Umbilical cord (tissue), 2 donors: Measurements from ENCODE around the gene SNRNP48. TPM values are rescaled to one million over a fixed set of nuclear protein-coding genes. Genes with fewer than 3 reads are reported as not detected.

Source experiments
- DNase-seq: peaks from one replicate; pipeline ENCODE4 v3.0.0-alpha.2; 2015; ENCODE audit warnings: low spot score
- total RNA-seq: library from RNA; depleted of rRNA; stranded (reverse); fragments of >200 nt; gene quantifications from one replicate; pipeline ENCODE4 v1.2.3, GENCODE V29; 2014; ENCODE audit warnings: low replicate concordance; ENCODE audit not compliant: insufficient read depth

The SNRNP48 gene
- total RNA-seq, 1 donor from 2014 or later: 16.9 TPM

DNA sequence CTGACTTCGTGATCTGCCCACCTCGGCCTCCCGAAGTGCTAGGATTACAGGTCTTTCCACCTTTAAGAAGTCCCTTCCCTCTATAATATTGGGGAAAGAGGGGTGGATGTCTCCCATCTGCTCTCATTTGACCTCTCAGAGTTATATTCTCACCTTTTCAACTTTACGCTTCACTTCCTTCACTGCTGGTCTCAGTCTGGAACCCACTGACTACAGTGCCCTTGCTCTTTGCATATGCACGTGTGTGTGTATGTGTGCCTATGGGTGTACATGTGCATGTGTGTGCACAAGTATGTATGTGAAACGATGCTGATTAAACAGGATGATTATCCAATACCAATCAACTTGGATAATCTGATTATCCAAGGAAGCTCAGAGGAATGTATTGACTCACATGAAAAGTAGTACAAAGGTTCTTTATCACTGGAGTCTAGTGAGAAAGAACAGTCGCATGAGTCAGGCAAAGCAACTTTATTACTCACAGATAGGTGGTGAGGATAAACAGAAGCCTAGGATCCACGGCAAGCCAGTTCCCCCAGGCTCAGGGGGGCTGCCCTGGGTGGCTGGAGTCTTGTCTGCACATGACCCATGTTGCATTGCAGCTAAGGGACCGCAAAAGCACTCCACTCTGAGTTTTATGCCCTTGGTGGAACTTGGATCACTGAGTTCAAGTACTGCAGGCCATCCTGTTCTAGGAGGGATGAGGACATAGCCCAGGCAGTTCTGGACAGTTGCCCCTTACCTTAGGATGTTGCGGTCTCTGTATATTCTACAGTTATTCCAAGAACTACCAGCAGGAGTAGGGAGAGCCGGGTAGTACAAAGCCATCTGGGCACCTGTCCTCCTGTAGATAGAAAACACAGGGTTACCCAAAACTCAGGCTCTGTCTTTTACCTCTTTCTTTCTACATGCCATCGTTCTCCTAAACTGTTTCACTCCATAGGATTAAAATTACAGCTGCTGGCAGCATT lies 50.9 kb downstream of the SNRNP48 start:
- DNase-seq: peak; percentile 51

DNA sequence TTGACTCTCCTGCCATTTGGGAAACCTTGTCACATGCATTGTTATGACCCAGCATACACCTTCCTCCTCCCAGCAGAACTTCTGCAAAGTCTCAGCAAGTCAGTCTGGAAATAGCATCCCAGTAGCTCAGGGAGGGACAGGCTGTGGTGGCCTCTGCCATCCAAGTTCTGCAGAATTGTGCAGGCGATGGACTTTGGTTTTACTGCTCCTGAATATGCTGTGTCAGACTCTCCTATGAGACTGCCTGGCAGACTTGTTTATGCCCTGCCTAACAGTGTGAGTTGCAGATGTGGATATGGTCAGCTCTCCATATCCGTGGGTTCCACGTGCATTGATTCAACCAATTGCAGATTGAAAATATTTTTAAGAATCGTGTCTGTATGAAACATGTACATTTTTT lies 52.8 kb downstream of the SNRNP48 start:
- DNase-seq: no peak

DNA sequence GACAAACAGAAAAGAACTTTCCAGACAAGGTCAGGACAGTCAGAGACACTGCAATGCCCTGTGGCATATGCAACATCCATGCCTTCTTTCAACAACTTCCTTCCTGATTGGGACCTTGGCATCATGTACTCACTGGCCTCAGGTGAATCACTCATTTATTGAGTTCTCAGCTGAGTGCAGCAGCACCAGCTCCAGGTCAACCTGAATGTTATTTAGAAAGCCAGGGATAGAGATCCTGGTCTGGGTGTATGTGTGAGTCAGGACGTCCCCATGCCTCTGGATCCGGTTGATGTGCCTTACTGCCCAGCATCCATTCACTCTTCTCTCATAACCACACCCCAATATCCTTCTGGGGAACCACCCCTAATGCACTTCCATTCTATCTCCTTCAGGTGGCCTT lies 54.4 kb downstream of the SNRNP48 start:
- DNase-seq: no peak

DNA sequence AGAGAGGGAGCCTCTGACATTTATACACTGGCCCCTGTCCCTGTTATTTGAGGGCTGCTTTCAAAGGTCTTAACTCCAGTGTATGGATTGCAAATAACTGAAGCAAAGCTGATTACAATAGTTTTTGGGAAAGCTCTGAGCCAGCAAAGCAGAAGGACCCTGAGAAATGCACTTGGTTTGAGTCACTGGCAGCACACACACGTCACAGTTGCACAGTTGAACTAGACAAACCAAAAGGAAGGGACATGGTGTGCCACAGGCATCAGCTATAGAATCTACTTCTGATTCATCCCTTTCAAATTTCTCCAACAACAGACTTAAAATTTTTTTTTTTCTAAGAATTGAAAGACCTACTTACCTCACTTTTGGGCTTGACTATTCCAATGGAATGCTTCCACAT lies 56.4 kb downstream of the SNRNP48 start:
- DNase-seq: no peak

DNA sequence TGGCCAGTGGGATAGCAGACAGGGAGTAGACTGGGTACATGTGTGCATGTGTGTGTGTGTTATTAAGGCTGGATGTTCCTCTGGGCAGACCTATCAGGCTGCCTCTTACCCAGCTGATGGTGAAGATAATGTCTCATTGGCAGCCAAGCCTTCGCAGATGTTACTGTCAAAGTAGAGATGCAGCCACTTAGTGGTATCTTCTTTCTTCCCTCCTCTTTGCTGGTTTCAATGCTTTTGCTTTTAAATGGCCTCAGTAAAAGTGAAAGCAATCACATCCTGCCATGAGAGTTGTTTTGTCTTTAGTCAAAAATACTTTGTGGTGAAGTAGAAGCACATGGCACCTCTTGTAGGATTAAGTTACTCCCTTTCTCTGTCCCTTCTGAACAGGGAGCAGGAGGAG lies 57.5 kb downstream of the SNRNP48 start:
- DNase-seq: no peak

DNA sequence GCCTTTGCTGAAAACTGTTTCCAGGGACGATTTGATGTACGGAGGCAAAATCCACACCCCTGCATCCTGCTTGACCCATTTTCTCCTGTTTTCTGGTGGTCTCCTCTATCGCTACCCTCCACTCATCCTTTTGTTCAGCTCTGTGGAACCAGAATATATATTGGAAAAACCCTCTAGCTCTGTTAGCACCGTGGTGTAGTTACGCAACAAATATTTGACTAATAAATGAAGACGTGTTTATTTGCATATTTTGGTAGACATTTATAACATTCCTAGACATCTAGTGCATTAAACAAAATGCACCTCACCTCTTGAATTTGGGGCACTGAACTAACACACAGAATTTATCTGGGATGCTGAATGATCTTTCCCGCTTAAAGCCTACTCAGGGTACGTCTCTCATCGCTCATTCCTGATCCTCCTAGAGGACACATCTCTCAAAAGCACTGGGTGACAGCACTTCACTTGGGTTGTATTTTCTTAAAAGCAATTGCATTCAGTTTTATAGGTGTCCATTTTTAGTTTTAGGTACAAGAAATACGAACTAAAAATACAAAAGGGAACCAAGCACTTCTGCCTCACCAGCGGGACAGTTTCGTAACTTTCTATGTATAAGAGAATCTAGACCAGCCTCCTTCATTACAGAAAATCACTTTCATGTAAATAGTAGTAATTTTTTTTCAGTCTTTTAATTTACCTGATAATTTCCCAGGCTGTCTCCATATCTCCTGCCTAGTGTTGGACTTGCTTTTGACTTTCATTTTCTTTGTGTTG lies 59.2 kb downstream of the SNRNP48 start:
- no peak for DNase-seq

DNA sequence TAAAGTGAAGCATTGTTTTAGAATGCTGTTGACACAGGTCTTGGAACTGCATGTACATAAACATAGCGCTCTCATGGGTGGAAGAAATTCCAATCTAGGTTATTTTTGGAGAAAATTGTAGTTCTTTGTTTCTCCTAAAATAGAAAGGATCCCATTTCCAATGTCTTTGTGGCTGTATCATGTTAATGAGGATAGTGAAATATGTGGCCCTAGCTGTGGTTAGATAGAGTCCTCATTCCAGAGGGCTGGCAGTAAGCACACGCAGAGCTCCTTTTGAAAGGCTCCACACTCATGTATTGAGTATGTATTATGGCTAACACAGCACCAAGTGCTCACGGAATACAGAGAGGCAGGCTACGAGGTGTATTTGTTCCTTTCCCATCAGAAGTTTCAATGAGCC lies 60.9 kb downstream of the SNRNP48 start:
- no peak for DNase-seq

DNA sequence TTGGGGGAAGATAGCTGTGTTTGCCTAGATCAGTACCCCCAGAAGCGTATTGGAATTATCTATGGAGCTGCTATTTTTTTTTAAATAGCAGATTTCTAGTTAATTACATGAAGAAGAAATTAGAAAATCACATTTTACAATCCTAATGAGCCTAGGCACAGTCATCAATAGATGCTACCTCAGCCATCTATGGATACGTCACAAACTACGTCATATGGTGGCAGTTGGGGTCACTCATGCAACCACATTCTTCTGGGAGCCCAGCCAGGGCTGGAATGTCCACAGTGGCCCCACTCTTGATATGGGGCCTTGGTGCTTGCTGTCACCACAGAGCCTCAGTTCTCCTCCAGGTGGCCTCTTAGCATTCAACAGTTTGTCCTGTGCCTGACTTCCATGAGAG lies 63.0 kb downstream of the SNRNP48 start:
- DNase-seq: no peak

DNA sequence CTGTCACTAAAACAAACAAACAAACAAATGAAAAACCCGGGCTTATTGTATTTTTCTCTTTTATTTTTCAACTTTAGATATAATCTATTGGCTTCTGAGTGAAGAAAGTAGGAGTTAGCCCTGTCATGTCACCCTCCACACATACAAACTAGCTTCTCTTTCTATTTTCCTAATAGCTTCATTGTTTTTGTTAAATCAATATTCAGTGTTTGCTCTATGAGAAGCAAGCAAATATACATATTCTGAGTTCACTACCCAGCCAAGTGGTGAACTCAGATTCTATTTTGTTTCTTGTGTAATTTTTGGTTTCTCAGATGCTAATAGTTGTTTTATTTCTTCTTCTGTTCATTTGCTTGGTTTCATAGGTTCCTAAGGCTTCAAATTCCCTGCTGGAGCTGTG lies 66.4 kb downstream of the SNRNP48 start:
- no peak for DNase-seq

DNA sequence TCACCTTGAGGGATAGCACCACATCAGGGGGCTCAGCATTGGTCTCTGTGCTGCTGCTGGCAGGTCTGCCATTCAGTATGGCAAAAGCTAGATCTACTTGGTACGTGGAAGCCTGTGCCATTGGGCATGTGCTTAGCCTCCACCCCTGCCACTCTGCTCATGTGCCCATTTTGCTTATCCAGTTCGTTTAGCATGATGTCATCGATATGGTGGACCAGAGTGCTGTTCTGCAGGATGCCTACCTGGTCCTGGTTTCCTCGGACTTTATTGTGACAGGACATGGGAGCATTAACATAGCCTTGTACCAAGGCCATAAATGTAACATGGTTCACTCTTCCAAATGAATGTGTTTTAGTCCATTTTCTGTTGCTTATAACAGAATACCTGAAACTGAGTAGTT lies 68.5 kb downstream of the SNRNP48 start:
- DNase-seq: no peak

DNA sequence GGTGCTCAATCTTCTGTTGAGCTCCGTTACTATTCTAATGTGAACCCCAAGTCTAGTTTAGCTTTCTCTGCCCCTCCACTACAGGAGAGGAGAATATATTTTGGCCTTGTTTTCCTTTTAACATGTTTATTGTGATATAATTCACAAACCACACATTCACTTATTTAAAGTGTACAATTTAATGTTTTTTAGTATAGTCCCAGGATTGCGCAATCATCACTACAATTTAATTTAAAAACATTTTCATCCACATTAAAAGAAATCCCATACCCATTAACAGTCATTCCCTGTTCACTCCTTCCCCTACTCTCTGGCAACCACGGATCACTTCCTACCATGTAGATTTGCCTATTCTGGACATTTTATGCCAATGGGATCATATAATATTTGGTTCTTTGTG lies 71.4 kb downstream of the SNRNP48 start:
- no peak for DNase-seq

Other genes starting within 250 kb of the SNRNP48 start
- 2.6 TPM for gene CAGE1, start 200.5 kb upstream of the SNRNP48 start, total RNA-seq
- gene RIOK1, start 200.4 kb upstream of the SNRNP48 start, total RNA-seq: 11.3 TPM
- 74.9 TPM for gene DSP, start 48.5 kb upstream of the SNRNP48 start, total RNA-seq
- gene BMP6, start 135.9 kb downstream of the SNRNP48 start, total RNA-seq: 144 TPM